Measurements from ENCODE around the gene CLDN16. TPM values are rescaled to one million over a fixed set of nuclear protein-coding genes. Genes with fewer than 3 reads are reported as not detected.
A peak's percentile ranks its signal among the peaks of the same experiment; 100 is the strongest.

Gene CLDN16
- total and polyA plus RNA-seq, 9 donors, result 0.08 to 0.56 (median 0.09) TPM; not detected in 1

DNA sequence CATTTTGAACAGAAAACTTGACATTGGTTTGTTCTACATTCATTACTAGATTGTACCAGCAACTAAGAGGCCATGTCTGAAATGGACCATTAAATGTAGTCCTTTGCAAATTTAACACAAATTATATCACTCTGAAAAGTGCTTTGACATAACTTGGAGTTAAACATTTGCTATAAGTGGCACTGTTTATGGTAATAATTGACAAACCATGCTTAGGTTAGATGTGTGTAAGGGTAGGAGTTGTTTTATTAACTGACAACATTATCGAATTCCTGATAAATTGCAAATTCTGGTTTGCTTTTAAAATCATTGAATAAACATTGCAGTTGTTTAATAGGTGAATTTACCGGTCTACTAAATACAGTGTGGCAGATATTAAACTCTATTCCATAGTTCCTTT, 67.9 kb downstream of the CLDN16 start:
- no peaks in the 10 kb centered on the region for H3K27me3 ChIP-seq (ENCODE audit: control insufficient read depth, insufficient read depth, low read length)
- no peaks in the 10 kb centered on the region for H3K9me3 ChIP-seq (replicated peaks; ENCODE audit: control insufficient read depth, low read depth, low read length)
- no peak overlapping the region for H3K27ac ChIP-seq (ENCODE audit: low read length)
- H3K4me3 ChIP-seq (ENCODE audit: low read length), result no peak overlapping the region
- no CpG with 5 or more reads among the region's 2 CpGs for whole genome bisulfite sequencing (ENCODE audit: insufficient coverage)
- no peaks in the 10 kb centered on the region for H3K36me3 ChIP-seq (ENCODE audit: control insufficient read depth, insufficient read depth, low read length)
- DNase-seq, result no peak
- no peaks in the 10 kb centered on the region for H3K4me1 ChIP-seq (ENCODE audit: control insufficient read depth, insufficient read depth, low read length)

DNA sequence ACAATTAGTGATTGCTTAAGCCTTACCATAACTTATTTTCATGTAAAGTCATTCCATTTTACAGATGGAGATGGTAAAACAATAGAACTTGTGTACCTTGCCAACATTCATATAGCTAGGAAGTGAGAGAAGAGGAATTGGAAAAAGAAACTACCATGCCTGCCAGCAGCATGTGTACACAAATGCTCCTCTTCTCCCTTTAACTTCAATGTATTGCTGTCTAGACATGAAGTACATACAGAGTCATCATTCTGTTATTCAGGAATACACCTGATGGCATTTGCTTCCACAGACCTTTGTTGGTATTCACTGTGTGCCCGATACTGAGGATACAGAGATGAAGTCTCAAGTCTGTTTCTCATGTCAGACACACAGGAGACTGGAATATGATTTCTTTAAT, 68.8 kb downstream of the CLDN16 start:
- Histone ChIP-seq H3K9me3 (replicated peaks; ENCODE audit: control insufficient read depth, low read depth, low read length) (no peaks in the 10 kb centered on the region), H3K27ac (ENCODE audit: low read length) (no peak overlapping the region), H3K36me3 (ENCODE audit: control insufficient read depth, insufficient read depth, low read length) (no peaks in the 10 kb centered on the region), H3K4me3 (ENCODE audit: low read length) (no peak overlapping the region), H3K27me3 (ENCODE audit: control insufficient read depth, insufficient read depth, low read length) (no peaks in the 10 kb centered on the region), H3K4me1 (ENCODE audit: control insufficient read depth, insufficient read depth, low read length) (no peaks in the 10 kb centered on the region)
- no CpG with 5 or more reads among the region's 1 CpG for WGBS (ENCODE audit: insufficient coverage)
- peak; percentile 10 for DNase-seq

DNA sequence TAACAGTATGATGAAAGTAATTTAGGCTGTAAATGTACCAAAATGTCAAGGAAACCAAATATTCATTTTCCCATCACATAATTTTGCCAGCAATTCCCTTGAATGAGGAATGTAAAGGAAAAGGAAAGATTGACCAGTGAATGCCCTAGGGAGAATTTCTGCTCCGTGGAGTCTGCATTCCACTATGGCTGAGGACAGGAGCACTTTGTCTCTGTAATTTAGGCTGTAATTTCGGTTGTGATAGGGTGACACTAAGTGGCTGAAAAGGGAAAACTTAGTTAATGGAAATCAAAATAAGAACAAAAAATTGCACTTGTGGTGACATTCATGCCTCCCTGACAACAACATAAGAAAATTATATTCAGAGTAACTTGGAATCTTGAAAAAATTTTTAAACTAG, 70.1 kb downstream of the CLDN16 start:
- Histone ChIP-seq H3K9me3 (replicated peaks; ENCODE audit: control insufficient read depth, low read depth, low read length) (no peaks in the 10 kb centered on the region), H3K4me1 (ENCODE audit: control insufficient read depth, insufficient read depth, low read length) (no peaks in the 10 kb centered on the region), H3K27ac (ENCODE audit: low read length) (no peak overlapping the region), H3K36me3 (ENCODE audit: control insufficient read depth, insufficient read depth, low read length) (no peaks in the 10 kb centered on the region), H3K4me3 (ENCODE audit: low read length) (no peak overlapping the region), H3K27me3 (ENCODE audit: control insufficient read depth, insufficient read depth, low read length) (no peaks in the 10 kb centered on the region)
- WGBS (ENCODE audit: insufficient coverage), result 0% methylated on average over 1 of the region's 2 CpGs
- peak; percentile 10 for DNase-seq

Other genes starting within 250 kb of the CLDN16 start
- 2.1 TPM for gene CLDN1, start 65.7 kb upstream of the CLDN16 start, total RNA-seq
- 10 to 100 TPM in 1 of 8 donors, 1 to 10 TPM in 7; 2.1 to 12.3 (median 3.8) TPM for gene CLDN1, start 65.7 kb upstream of the CLDN16 start, polyA plus RNA-seq (ENCODE audit: insufficient read depth in 1 of 8, insufficient read length in 8 of 8, low replicate concordance in 1 of 8)
- gene TMEM207, start 61.7 kb downstream of the CLDN16 start, total RNA-seq, result not detected
- not detected for gene TMEM207, start 61.7 kb downstream of the CLDN16 start, polyA plus RNA-seq (ENCODE audit: insufficient read depth in 1 of 8, insufficient read length in 8 of 8, low replicate concordance in 1 of 8)
- 15.4 TPM for gene IL1RAP, start 125.9 kb downstream of the CLDN16 start, total RNA-seq
- gene IL1RAP, start 125.9 kb downstream of the CLDN16 start, polyA plus RNA-seq (ENCODE audit: insufficient read depth in 1 of 8, insufficient read length in 8 of 8, low replicate concordance in 1 of 8), result 10 to 100 TPM in 6 of 8 donors, 1 to 10 TPM in 2; 9.5 to 18.8 (median 14.0) TPM

Measured in muscle of leg (tissue), 11 donors.